NCI-H524 (cell line): ENCODE data around the gene ARRDC1.
"Not testable (repeated sequence)": the region's sequence is repeated elsewhere in the genome, so short reads cannot be mapped to it uniquely, and the experiment has no call there.

ENCODE experiments used
- DNase-seq, 2 experiments: peaks; one replicate each; lab custom pipeline; 2025; lab: John Stamatoyannopoulos, UW

The ARRDC1 gene

GRCh38 chr9:137583957-137584356 lies 21.5 kb upstream of the ARRDC1 start:
- no peak for DNase-seq

- DNase-seq, result no peak
These were observed 18.6 kb upstream of the ARRDC1 start for GRCh38 chr9:137586854-137587253.

- no peak for DNase-seq
These were observed 17.2 kb upstream of the ARRDC1 start for GRCh38 chr9:137588311-137588710.

- no peak for DNase-seq
These were observed 16.6 kb upstream of the ARRDC1 start for GRCh38 chr9:137588891-137589290.

GRCh38 chr9:137589441-137590122 lies 15.9 kb upstream of the ARRDC1 start:
- DNase-seq, result no peak

- DNase-seq, result no peak
These were observed 15.4 kb upstream of the ARRDC1 start for GRCh38 chr9:137590123-137590468.

GRCh38 chr9:137590469-137591383 lies 14.8 kb upstream of the ARRDC1 start, which contains the start of gene ZMYND19:
TSS of gene ZMYND19 (minus strand) at chr9:137590512. CDS start at chr9:137590263, 249 bp downstream.
- DNase-seq, result peak; percentile 73 to 90

- no peak for DNase-seq
These were observed 12.7 kb upstream of the ARRDC1 start for GRCh38 chr9:137592767-137593166.

GRCh38 chr9:137593176-137593575 lies 12.3 kb upstream of the ARRDC1 start:
- DNase-seq, result no peak

GRCh38 chr9:137596577-137596976 lies 8.9 kb upstream of the ARRDC1 start:
- not testable (repeated sequence) for DNase-seq

GRCh38 chr9:137598943-137599342 lies 6.5 kb upstream of the ARRDC1 start:
- no peak for DNase-seq

- peak; percentile 61 to 72 for DNase-seq
These were observed 2.8 kb upstream of the ARRDC1 start for GRCh38 chr9:137602661-137603060.

GRCh38 chr9:137603879-137604278 lies 1.6 kb upstream of the ARRDC1 start:
- no peak for DNase-seq

- no peak for DNase-seq
These were observed 970 bp upstream of the ARRDC1 start for GRCh38 chr9:137604345-137605086.

- DNase-seq, result peak in 1 of 2 experiments; percentile 46
These were observed 627 bp downstream of the ARRDC1 start for GRCh38 chr9:137606005-137606621.

- no peak for DNase-seq
These were observed 1.2 kb downstream of the ARRDC1 start for GRCh38 chr9:137606734-137607138.

- no peak for DNase-seq
These were observed 1.8 kb downstream of the ARRDC1 start for GRCh38 chr9:137607141-137607857.

- DNase-seq, result no peak
These were observed 5.5 kb downstream of the ARRDC1 start for GRCh38 chr9:137610944-137611343.

- no peak for DNase-seq
These were observed 6.4 kb downstream of the ARRDC1 start for GRCh38 chr9:137611623-137612609.

- no peak for DNase-seq
These were observed 7.3 kb downstream of the ARRDC1 start for GRCh38 chr9:137612741-137613142.
